GM21619 (cell line): ENCODE measurements around the gene FAAH.

Experiments
- ATAC-seq: cut with Tn5 transposase; IDR thresholded peaks from one replicate; pipeline ENCODE4 v1.9.1; 2021; ENCODE audit not compliant: unreplicated experiment

Gene FAAH

GRCh38 chr1:46400421-46400820 is 6.3 kb downstream of the FAAH start:
- no peak for ATAC-seq

GRCh38 chr1:46401154-46401913 is 7.2 kb downstream of the FAAH start:
- no peak for ATAC-seq

GRCh38 chr1:46401964-46402626 is 8.0 kb downstream of the FAAH start:
- no peak for ATAC-seq

- no peak for ATAC-seq
These were observed 9.8 kb downstream of the FAAH start for GRCh38 chr1:46403916-46404315.

GRCh38 chr1:46404482-46405196 is 10.5 kb downstream of the FAAH start:
- ATAC-seq: no peak

- no peak for ATAC-seq
These were observed 11.1 kb downstream of the FAAH start for GRCh38 chr1:46405197-46405555.

- no peak for ATAC-seq
These were observed 11.6 kb downstream of the FAAH start for GRCh38 chr1:46405724-46406123.

GRCh38 chr1:46406881-46407608 is 12.9 kb downstream of the FAAH start:
- ATAC-seq: no peak

GRCh38 chr1:46407636-46408035 is 13.5 kb downstream of the FAAH start:
- ATAC-seq: no peak

- no peak for ATAC-seq
These were observed 14.4 kb downstream of the FAAH start for GRCh38 chr1:46408356-46409062.

GRCh38 chr1:46409063-46409372 is 14.9 kb downstream of the FAAH start:
- no peak for ATAC-seq

GRCh38 chr1:46410156-46411009 is 16.3 kb downstream of the FAAH start:
- no peak for ATAC-seq

GRCh38 chr1:46411010-46411405 is 16.9 kb downstream of the FAAH start:
- no peak for ATAC-seq

GRCh38 chr1:46411601-46412341 is 17.7 kb downstream of the FAAH start:
- no peak for ATAC-seq

GRCh38 chr1:46412893-46413595 is 18.9 kb downstream of the FAAH start:
- ATAC-seq: no peak

- peak; percentile 48 for ATAC-seq
These were observed 19.5 kb downstream of the FAAH start for GRCh38 chr1:46413596-46413985.

GRCh38 chr1:46415514-46415913 is 21.4 kb downstream of the FAAH start:
- no peak for ATAC-seq

GRCh38 chr1:46418976-46419375 is 24.9 kb downstream of the FAAH start:
- ATAC-seq: no peak

- ATAC-seq: no peak
These were observed 26.4 kb downstream of the FAAH start for GRCh38 chr1:46420533-46420915.
